AG09319 (cell line): ENCODE results near the gene LGALS9.
"Not testable (repeated sequence)": the region's sequence is repeated elsewhere in the genome, so short reads cannot be mapped to it uniquely, and the experiment has no call there.

Experiments
- DNase-seq: peaks from one replicate; pipeline ENCODE4 v3.0.0-alpha.2; 2010; ENCODE audit warnings: low read depth; ENCODE audit errors: extremely low read depth
- TF ChIP-seq, protein P1 (sequence below): IDR thresholded peaks from 2 replicates; pipeline ENCODE4 v1.5.1; 2011; ENCODE audit warnings: low read depth, mild to moderate bottlenecking, inconsistent platforms, low read length, moderate library complexity

LGALS9 gene

GRCh38 chr17:27635275-27635823, 4.4 kb downstream of the LGALS9 start:
- no peak for DNase-seq
- TF ChIP-seq, protein P1, sequence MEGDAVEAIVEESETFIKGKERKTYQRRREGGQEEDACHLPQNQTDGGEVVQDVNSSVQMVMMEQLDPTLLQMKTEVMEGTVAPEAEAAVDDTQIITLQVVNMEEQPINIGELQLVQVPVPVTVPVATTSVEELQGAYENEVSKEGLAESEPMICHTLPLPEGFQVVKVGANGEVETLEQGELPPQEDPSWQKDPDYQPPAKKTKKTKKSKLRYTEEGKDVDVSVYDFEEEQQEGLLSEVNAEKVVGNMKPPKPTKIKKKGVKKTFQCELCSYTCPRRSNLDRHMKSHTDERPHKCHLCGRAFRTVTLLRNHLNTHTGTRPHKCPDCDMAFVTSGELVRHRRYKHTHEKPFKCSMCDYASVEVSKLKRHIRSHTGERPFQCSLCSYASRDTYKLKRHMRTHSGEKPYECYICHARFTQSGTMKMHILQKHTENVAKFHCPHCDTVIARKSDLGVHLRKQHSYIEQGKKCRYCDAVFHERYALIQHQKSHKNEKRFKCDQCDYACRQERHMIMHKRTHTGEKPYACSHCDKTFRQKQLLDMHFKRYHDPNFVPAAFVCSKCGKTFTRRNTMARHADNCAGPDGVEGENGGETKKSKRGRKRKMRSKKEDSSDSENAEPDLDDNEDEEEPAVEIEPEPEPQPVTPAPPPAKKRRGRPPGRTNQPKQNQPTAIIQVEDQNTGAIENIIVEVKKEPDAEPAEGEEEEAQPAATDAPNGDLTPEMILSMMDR = no peak

- DNase-seq = not testable (repeated sequence)
These were observed 5.1 kb downstream of the LGALS9 start for GRCh38 chr17:27636005-27636520.

DNA sequence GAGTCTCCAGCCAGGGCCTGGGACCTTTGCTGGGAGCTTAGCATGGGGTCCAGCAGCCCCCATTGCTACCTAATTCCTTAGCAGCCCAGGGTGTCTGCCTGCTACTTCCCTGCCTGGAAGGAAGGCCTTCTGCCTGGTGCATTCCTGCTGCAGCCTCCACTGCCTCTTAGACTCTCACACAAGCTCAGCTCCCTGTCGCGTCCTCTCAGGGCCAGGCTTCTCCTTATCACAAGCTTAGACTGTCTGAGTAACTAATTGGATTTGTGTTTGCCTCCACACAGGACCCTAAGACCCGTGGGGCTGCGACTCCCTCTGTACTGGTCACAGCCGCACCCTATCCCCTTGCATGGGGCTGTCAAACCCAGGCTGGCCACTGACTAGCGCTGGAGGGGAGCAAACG, 6.8 kb downstream of the LGALS9 start:
- DNase-seq = not testable (repeated sequence)

DNA sequence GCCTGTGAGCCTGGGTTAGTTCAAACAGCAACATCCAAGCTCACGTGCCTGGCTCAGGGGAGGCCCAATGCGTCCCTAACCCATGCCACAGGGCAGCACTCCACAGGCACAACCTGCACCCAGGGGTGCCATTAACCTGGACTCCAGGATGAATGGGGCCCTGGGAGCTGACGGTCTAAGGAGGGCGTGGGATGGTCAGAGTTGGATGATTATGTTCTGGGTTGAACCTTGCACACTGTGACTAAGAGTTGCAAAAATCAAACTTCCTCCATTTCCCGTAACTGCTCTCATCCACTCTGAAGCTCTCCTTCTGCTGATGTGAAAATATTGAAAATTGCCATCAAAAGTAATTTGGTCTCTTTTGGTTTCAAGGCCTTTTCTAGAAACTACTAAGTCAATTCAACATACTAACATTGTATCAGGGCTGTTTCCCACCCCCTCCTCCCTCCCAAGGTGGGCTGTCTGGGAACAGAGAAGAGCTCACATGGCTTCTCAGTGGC, 7.5 kb downstream of the LGALS9 start:
- not testable (repeated sequence) for DNase-seq

DNA sequence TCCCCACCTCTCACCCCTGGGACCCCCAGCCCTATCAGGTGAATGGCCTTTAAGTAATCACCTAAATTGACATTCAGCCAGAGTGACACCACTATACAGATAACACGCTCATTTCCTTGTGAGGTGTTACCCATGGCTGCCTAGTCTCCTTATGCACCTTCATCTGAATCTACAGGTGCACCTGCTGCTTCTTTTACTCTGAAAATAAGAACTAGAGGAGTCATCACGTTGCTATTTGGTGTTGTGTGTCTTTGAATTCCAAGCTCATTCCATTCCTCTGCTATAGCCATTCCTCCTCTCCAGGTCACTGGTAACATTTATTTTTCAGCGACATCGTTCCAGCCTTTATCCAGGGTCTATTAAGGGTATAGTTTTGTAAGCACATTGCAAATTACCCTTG, 9.8 kb downstream of the LGALS9 start:
- DNase-seq = no peak
- TF ChIP-seq, protein P1 = no peak

GRCh38 chr17:27644586-27644985, 13.6 kb downstream of the LGALS9 start:
- DNase-seq = no peak
- TF ChIP-seq, protein P1 = no peak

DNA sequence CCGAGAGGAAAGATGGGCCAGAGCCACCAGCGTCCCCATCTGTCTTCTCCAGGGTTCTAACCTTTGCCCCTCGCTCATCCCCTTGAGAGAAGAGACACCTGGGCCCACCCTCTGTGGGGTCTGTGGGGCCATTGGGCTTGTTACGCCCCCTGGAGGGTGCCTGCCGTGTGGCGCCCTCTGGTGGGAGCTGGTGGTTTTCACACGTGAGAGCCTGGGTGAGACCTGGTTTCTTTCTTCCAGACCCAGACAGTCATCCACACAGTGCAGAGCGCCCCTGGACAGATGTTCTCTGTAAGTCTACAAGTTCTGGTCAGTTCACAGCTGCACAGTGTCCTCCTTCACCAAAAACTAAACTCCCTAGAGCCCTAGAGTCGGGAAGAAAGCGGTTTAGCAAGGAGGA, 14.6 kb downstream of the LGALS9 start:
- DNase-seq = not testable (repeated sequence)

DNA sequence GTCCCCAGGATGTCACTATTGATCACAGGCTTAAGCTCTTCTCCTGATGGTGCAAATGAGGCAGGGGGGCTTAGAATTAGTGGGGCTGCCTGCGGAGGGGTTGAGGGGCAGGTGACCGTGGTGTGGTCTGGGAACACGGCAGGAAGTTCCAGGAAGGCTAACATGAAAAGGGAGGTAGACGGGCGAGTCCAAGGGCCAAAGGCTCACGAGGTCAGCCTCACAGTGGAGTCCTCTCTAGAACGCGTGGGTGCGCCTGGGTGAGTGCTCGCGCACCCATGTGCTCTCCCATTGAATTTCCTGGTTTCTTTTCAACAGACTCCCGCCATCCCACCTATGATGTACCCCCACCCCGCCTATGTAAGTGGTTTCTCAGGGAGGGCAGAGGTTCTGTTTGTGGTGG, 15.2 kb downstream of the LGALS9 start:
- DNase-seq = no peak
- TF ChIP-seq, protein P1 = no peak

GRCh38 chr17:27647765-27648164, 16.8 kb downstream of the LGALS9 start:
- DNase-seq = no peak
- TF ChIP-seq, protein P1 = no peak

GRCh38 chr17:27649111-27649571, 18.2 kb downstream of the LGALS9 start:
- not testable (repeated sequence) for DNase-seq
